Measurements from ENCODE around the gene EBF3. TPM values are rescaled to one million over a fixed set of nuclear protein-coding genes. Genes with fewer than 3 reads are reported as not detected.

Gene EBF3
- total RNA-seq, 1 experiment from 2014 or later = 0.22 TPM

DNA sequence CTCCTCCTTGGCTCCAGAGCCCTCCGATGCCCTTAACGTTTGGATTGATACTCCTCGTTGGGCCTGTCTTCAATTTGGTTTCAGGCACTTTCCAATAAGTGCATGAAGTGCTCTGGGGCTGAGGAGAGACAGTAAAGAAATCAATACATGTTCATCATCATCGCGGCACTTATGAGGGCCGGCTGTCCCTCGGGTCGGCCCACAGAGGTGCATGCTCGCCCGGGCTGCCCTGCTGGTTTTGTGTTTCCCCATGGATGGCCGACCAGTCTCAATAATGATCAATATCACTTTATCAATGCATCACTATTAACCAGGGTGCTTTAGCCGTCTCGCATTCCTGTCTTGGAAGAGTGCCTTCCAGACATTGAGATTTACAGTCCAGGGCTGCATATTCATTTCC lies 154.2 kb downstream of the EBF3 start:
- no peak overlapping the region for H3K4ac ChIP-seq (ENCODE audit: low read depth, low read length)
- H2AFZ ChIP-seq (ENCODE audit: low read length) = no peak overlapping the region
- H4K91ac ChIP-seq (ENCODE audit: insufficient read length, low read depth, low read length) = no peak overlapping the region
- H3K4me1 ChIP-seq (ENCODE audit: insufficient read depth, low read length) = no peaks in the 10 kb centered on the region
- H2AK5ac ChIP-seq (ENCODE audit: insufficient read length, low read length) = no peak overlapping the region
- H2BK20ac ChIP-seq (ENCODE audit: low read depth, low read length, poor library complexity, severe bottlenecking) = no peak overlapping the region
- no peaks in the 10 kb centered on the region for H3K79me2 ChIP-seq (ENCODE audit: insufficient read depth, low read length)
- H4K5ac ChIP-seq (ENCODE audit: insufficient read length, low read depth, low read length) = no peak overlapping the region
- DNase-seq = no peak
- H3K27me3 ChIP-seq (ENCODE audit: insufficient read depth, low read length) = no peaks in the 10 kb centered on the region
- WGBS (ENCODE audit: extremely low coverage, insufficient read length, low lambda C conversion rate) = no CpG with 5 or more reads among the region's 13 CpGs
- TF ChIP-seq, protein P1, sequence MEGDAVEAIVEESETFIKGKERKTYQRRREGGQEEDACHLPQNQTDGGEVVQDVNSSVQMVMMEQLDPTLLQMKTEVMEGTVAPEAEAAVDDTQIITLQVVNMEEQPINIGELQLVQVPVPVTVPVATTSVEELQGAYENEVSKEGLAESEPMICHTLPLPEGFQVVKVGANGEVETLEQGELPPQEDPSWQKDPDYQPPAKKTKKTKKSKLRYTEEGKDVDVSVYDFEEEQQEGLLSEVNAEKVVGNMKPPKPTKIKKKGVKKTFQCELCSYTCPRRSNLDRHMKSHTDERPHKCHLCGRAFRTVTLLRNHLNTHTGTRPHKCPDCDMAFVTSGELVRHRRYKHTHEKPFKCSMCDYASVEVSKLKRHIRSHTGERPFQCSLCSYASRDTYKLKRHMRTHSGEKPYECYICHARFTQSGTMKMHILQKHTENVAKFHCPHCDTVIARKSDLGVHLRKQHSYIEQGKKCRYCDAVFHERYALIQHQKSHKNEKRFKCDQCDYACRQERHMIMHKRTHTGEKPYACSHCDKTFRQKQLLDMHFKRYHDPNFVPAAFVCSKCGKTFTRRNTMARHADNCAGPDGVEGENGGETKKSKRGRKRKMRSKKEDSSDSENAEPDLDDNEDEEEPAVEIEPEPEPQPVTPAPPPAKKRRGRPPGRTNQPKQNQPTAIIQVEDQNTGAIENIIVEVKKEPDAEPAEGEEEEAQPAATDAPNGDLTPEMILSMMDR (conservative IDR thresholded peaks at IDR 0.05) = no peak
- Mint-ChIP-seq H3K27ac (no peak overlapping the region), H3K4me1 (peaks cover 0 to 2% of the 10 kb centered on the region in 2 experiments; a peak in 1 of 4 replicates), H3K36me3 (ENCODE audit: insufficient read depth in 1 of 3, low read depth in 3 of 3) (peaks cover 0 to 9% (median 3%) of the 10 kb centered on the region in 3 experiments; a peak in 4 of 7 replicates), H3K27me3 (ENCODE audit: low read depth) (peaks cover 10% of the 10 kb centered on the region), H3K9me3 (peaks cover 10 to 12% of the 10 kb centered on the region in 2 experiments; a peak in 4 of 5 replicates), H3K4me3 (no peak overlapping the region)
- peaks cover 5% of the 10 kb centered on the region for H3K9me3 ChIP-seq (ENCODE audit: control insufficient read depth, low read depth, low read length)
- no peak overlapping the region for H2BK120ac ChIP-seq (ENCODE audit: low read depth, low read length, poor library complexity, severe bottlenecking)
- H3K56ac ChIP-seq (ENCODE audit: insufficient read length, low read depth, low read length) = no peak overlapping the region
- no peak overlapping the region for H3K18ac ChIP-seq (ENCODE audit: insufficient read length, low read depth, low read length)
- no peaks in the 10 kb centered on the region for H3K23me2 ChIP-seq (ENCODE audit: insufficient read length, low read depth, low read length, poor library complexity, severe bottlenecking)
- no peak overlapping the region for H3K23ac ChIP-seq (ENCODE audit: insufficient read length, low read depth, low read length)
- H3T11ph ChIP-seq (ENCODE audit: low read length) = no peak overlapping the region
- no peak overlapping the region for H3K4me2 ChIP-seq (ENCODE audit: insufficient read depth, insufficient read length, low read length)
- H3K27ac ChIP-seq (ENCODE audit: insufficient read length, low read depth, low read length) = no peak overlapping the region
- no peaks in the 10 kb centered on the region for H4K20me1 ChIP-seq (ENCODE audit: control insufficient read depth, insufficient read depth, insufficient read length)
- H3K79me1 ChIP-seq (ENCODE audit: insufficient read depth, low read depth, low read length, poor library complexity, severe bottlenecking) = no peaks in the 10 kb centered on the region
- no peak overlapping the region for H2BK5ac ChIP-seq (ENCODE audit: insufficient read length, low read length)
- no peak overlapping the region for H2BK12ac ChIP-seq (ENCODE audit: insufficient read length, low read depth, low read length)
- no peak overlapping the region for H4K8ac ChIP-seq (replicated peaks; ENCODE audit: insufficient read length, low read depth, low read length)
- H3K14ac ChIP-seq (ENCODE audit: insufficient read depth, low read length) = no peak overlapping the region
- H3K9ac ChIP-seq (ENCODE audit: extremely low read depth, insufficient read length, low read length) = no peak overlapping the region
- no peak overlapping the region for H2BK15ac ChIP-seq (ENCODE audit: low read depth, low read length)
